HG02763 (cell line): ENCODE data around the gene SRBD1.

Experiments
- ATAC-seq: cut with Tn5 transposase; IDR thresholded peaks from one replicate; pipeline ENCODE4 v1.9.1; 2021; ENCODE audit warnings: mild to moderate bottlenecking, moderate library complexity; ENCODE audit not compliant: unreplicated experiment

SRBD1 gene

GRCh38 chr2:45602624-45603023, 8.4 kb downstream of the SRBD1 start:
- ATAC-seq: no peak

- no peak for ATAC-seq
Observed at GRCh38 chr2:45598545-45598944, 12.5 kb downstream of the SRBD1 start.

- ATAC-seq: no peak
Observed at GRCh38 chr2:45596761-45597160, 14.3 kb downstream of the SRBD1 start.

GRCh38 chr2:45595721-45596435, 15.2 kb downstream of the SRBD1 start:
- ATAC-seq: no peak

- ATAC-seq: no peak
Observed at GRCh38 chr2:45591073-45591472, 20.0 kb downstream of the SRBD1 start.

- no peak for ATAC-seq
Observed at GRCh38 chr2:45588158-45588829, 22.8 kb downstream of the SRBD1 start.

- no peak for ATAC-seq
Observed at GRCh38 chr2:45586600-45586999, 24.5 kb downstream of the SRBD1 start.

- no peak for ATAC-seq
Observed at GRCh38 chr2:45585267-45585861, 25.7 kb downstream of the SRBD1 start.

GRCh38 chr2:45583977-45584376, 27.1 kb downstream of the SRBD1 start:
- ATAC-seq: no peak

GRCh38 chr2:45582522-45582921, 28.5 kb downstream of the SRBD1 start:
- no peak for ATAC-seq

- ATAC-seq: no peak
Observed at GRCh38 chr2:45578056-45578843, 32.8 kb downstream of the SRBD1 start.

- ATAC-seq: no peak
Observed at GRCh38 chr2:45577441-45577840, 33.6 kb downstream of the SRBD1 start.

- ATAC-seq: no peak
Observed at GRCh38 chr2:45575881-45576280, 35.2 kb downstream of the SRBD1 start.

- ATAC-seq: no peak
Observed at GRCh38 chr2:45572979-45573378, 38.1 kb downstream of the SRBD1 start.

- no peak for ATAC-seq
Observed at GRCh38 chr2:45571940-45572339, 39.1 kb downstream of the SRBD1 start.

- no peak for ATAC-seq
Observed at GRCh38 chr2:45570671-45571334, 40.3 kb downstream of the SRBD1 start.

- ATAC-seq: no peak
Observed at GRCh38 chr2:45568935-45569334, 42.1 kb downstream of the SRBD1 start.

GRCh38 chr2:45567974-45568789, 42.9 kb downstream of the SRBD1 start:
- peak; percentile 91 for ATAC-seq

GRCh38 chr2:45567288-45567963, 43.6 kb downstream of the SRBD1 start:
- ATAC-seq: peak; percentile 10
